Measurements from ENCODE around the gene BRD2.

Gene BRD2

DNA sequence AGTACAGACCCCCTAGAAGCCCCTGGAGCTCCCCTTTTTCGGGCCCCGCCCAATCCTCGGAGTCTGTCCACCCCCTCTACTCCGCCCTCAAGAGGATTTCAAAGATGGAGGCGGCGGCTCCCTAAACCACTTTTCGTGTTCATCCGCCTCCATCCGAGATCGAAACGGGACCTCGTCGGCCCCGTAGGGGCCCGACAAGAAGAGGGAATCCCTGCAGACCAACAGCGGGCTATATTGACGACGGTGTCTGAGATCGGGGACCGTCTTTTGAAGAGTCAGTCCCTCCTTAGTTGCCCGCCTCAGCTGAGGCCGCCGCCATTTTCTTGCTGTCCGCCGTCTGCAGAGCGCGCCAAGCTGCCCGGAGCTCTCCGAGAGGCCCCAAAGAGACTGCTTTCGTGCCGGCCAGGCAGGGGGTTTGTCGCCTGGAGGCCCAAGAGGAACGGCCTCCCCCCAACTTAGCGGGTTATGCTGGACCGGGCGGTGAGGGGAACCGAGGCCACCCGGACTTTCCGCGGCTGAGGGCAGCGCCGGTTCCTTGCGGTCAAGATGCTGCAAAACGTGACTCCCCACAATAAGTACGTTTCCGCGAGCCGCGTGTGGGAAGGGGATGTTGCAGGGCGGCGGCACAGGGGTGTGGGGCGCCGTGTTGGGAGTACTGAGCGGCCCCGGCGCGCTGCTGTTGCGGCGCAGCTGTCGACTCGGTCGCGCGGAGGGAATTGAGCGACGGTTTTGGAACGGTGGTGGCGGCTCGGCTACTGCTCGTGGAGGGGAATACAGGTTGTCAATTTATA is 4.2 kb downstream of the BRD2 start:
- no peak for DNase-seq (ENCODE audit: extremely low spot score)
- TF ChIP-seq, protein P1, sequence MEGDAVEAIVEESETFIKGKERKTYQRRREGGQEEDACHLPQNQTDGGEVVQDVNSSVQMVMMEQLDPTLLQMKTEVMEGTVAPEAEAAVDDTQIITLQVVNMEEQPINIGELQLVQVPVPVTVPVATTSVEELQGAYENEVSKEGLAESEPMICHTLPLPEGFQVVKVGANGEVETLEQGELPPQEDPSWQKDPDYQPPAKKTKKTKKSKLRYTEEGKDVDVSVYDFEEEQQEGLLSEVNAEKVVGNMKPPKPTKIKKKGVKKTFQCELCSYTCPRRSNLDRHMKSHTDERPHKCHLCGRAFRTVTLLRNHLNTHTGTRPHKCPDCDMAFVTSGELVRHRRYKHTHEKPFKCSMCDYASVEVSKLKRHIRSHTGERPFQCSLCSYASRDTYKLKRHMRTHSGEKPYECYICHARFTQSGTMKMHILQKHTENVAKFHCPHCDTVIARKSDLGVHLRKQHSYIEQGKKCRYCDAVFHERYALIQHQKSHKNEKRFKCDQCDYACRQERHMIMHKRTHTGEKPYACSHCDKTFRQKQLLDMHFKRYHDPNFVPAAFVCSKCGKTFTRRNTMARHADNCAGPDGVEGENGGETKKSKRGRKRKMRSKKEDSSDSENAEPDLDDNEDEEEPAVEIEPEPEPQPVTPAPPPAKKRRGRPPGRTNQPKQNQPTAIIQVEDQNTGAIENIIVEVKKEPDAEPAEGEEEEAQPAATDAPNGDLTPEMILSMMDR (IDR thresholded peaks at IDR 0.05; ENCODE audit: control extremely low read depth, extremely low read depth, low read depth, missing control alignments), result no peak
- CTCF ChIA-PET, result interaction anchor here (0.7 to 14.8 kb wide), 18 partner anchors 7 to 305 kb away, joined by 3 to 313 read pairs (median 6); partner anchors contain the start of genes HLA-DMA, PSMB9, TAP1 and TAP2
- POLR2A ChIA-PET, result interaction anchor here (0.5 to 9.8 kb wide), 63 partner anchors 9 to 1145 kb away, joined by 3 to 271 read pairs (median 5); partner anchors contain the start of genes B3GALT4, HLA-DMA, HLA-DMB and HLA-DPA1

DNA sequence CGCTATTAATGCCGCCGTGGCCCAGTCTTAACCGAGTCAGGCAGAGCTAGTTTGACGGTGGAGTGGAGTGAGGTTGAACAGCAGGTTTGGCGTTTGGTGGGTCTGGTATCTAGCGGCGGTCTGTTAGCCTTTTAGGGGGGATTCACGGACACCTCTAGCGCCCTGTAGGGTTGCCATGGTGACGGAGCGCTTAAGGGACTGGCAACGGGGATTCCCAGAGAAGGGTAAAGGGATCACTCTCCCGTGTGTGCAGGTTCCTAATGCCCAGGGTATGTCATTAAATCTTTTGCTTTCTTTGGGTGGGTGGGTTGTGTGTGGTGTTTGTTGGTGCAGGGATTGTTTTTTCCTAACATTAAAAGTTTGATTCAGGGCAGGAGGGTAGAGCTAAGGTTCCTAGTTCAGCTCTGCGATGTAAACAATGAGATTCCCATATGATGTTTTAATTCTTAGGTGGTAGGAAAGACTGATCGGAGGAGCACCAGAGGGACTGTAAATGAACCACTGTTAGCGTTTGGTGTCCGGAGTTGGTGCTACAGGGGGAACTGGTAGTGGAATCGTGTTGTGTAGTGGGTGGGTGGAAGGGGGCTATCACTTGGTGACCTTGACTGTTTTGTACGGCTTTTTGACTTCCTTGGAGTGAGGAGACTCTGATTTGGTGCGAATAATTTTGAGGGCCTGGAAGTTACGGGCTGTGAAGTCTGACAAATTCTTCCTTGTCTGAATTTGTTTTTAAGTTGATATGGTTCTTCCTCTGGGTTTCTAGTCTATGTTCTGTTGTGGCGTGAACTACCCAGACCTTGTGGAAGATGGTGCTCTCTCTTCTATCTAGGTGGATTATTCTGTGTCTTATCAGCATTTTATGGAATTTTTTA is 5.0 kb downstream of the BRD2 start:
- ChIA-PET CTCF (interaction anchor here (0.8 to 14.8 kb wide), 10 partner anchors 9 to 275 kb away, joined by 3 to 313 read pairs (median 10); partner anchors contain the start of genes HLA-DMA and TAP2), POLR2A (interaction anchor here (0.6 to 9.8 kb wide), 19 partner anchors 11 to 1146 kb away, joined by 3 to 271 read pairs (median 11); partner anchors contain the start of genes HLA-DMA, HLA-DMB, HLA-DPB1 and HSPA1B)
- TF ChIP-seq, protein P1 (IDR thresholded peaks at IDR 0.05; ENCODE audit: control extremely low read depth, extremely low read depth, low read depth, missing control alignments), result no peak
- DNase-seq (ENCODE audit: extremely low spot score), result no peak

DNA sequence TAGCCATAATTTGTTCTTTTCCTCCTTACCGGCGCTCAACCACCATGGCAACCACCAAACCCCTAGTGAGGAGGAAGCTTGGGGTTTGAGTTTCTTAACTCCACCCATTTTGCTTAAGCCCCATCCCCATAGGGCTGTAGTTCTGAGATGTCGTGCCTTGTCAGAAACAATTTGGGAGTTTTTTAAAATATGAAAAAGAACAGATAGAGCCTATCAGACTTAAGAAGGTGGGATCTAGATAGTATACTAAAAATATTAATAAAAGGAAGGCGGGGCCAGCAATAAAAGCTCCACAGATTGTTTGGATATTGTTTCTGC is 5.6 kb downstream of the BRD2 start:
- ChIA-PET CTCF (interaction anchor here (0.8 to 14.8 kb wide), 6 partner anchors 11 to 274 kb away, joined by 3 to 313 read pairs (median 14); partner anchors contain the start of genes HLA-DMA and TAP2), POLR2A (interaction anchor here (0.6 to 9.8 kb wide), 9 partner anchors 10 to 265 kb away, joined by 3 to 271 read pairs (median 19); partner anchors contain the start of genes HLA-DMA and HLA-DMB)
- TF ChIP-seq, protein P1 (IDR thresholded peaks at IDR 0.05; ENCODE audit: control extremely low read depth, extremely low read depth, low read depth, missing control alignments), result no peak
- no peak for DNase-seq (ENCODE audit: extremely low spot score)

DNA sequence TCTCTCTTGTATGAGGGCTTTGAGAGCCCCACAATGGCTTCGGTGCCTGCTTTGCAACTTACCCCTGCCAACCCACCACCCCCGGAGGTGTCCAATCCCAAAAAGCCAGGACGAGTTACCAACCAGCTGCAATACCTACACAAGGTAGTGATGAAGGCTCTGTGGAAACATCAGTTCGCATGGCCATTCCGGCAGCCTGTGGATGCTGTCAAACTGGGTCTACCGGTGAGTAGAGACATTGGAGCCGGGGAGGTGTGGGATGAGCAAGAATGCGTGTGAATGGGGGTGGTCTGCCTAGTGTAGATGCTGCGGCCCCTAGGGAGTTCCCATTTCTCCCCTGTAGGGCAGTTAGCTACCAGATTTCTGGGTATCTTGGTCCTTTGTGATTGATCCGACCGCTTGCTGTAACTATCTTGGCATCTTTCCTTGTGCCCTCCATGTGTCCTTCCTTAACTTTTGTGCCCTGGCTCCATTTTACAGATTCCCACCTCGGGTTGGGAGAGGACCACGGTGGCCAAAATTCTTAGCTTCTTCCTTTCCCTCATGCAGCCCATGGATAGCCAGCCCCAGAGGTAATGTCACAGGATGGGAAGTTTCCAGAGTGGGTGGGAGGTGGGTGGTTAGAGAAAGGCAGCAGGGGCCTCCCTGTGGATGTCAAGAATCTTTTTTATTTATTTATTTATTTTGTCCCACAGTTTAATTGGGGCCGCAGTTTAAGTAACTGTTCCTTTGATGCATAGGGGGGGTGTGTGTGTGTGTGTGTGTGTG is 6.3 kb downstream of the BRD2 start:
- TF ChIP-seq, protein P1 (IDR thresholded peaks at IDR 0.05; ENCODE audit: control extremely low read depth, extremely low read depth, low read depth, missing control alignments), result no peak
- CTCF ChIA-PET, result interaction anchor here (0.8 to 14.8 kb wide), 6 partner anchors 10 to 136 kb away, joined by 3 to 313 read pairs (median 14); partner anchors contain the start of genes HLA-DMA and TAP2
- DNase-seq (ENCODE audit: extremely low spot score), result no peak
- POLR2A ChIA-PET, result interaction anchor here (1.0 to 9.8 kb wide), 7 partner anchors 10 to 130 kb away, joined by 4 to 271 read pairs (median 19); partner anchors contain the start of genes HLA-DMA and HLA-DMB

DNA sequence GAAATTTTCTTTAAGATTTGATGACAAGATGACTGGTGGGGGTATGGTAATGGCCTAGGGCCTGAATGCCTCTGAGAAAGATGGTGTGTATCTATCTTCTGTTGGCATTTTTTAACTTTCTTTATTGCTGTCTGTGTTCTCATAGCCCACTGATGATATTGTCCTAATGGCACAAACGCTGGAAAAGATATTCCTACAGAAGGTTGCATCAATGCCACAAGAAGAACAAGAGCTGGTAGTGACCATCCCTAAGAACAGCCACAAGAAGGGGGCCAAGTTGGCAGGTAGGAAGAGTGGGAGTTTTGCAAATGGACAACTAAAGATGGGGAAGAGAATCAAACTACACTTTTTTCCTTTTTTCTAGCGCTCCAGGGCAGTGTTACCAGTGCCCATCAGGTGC is 7.5 kb downstream of the BRD2 start:
- ChIA-PET POLR2A (interaction anchor here (0.7 to 1.9 kb wide), 4 partner anchors 9 to 138 kb away, joined by 3 to 6 read pairs (median 4); partner anchors contain the start of genes HLA-DMA and TAP2), CTCF (interaction anchor here (1.2 to 6.3 kb wide), 5 partner anchors 9 to 197 kb away, joined by 3 to 77 read pairs (median 3); no protein-coding TSS in a partner anchor)
- TF ChIP-seq, protein P1 (IDR thresholded peaks at IDR 0.05; ENCODE audit: control extremely low read depth, extremely low read depth, low read depth, missing control alignments), result no peak
- no peak for DNase-seq (ENCODE audit: extremely low spot score)
